Measurements from ENCODE around the gene ACTG1. TPM values are rescaled to one million over a fixed set of nuclear protein-coding genes. Genes with fewer than 3 reads are reported as not detected.

The ACTG1 gene
- total RNA-seq, 1 experiment from 2014 or later = 3,455 TPM

GRCh38 chr17:81539571-81539900, 26.9 kb upstream of the ACTG1 start:
- Mint-ChIP-seq H3K27ac (no peak overlapping the region), H3K4me3 (no peak overlapping the region), H3K36me3 (no peaks in the 10 kb centered on the region), H3K27me3 (ENCODE audit: low read depth) (peaks cover 19% of the 10 kb centered on the region), H3K4me1 (no peaks in the 10 kb centered on the region), H3K9me3 (no peaks in the 10 kb centered on the region)
- no peak for ATAC-seq
- TF ChIP-seq CREM (CRISPR knock-in tag; IDR thresholded peaks at IDR 0.05) = no peak
- no peak for TF ChIP-seq ZNF263 (CRISPR knock-in tag; IDR thresholded peaks at IDR 0.05; ENCODE audit: low read depth)
- no peak for TF ChIP-seq USF1 (CRISPR knock-in tag; IDR thresholded peaks at IDR 0.05)
- TF ChIP-seq ZBTB21 (CRISPR knock-in tag; IDR thresholded peaks at IDR 0.05; ENCODE audit: borderline replicate concordance) = no peak
- no peak for TF ChIP-seq GABPB1 (CRISPR knock-in tag; IDR thresholded peaks at IDR 0.05)
- no peak for TF ChIP-seq ZNF396 (CRISPR knock-in tag; IDR thresholded peaks at IDR 0.05; ENCODE audit: borderline replicate concordance)
- POLR2A ChIA-PET = interaction anchor here (3.0 kb wide), 1 partner anchor 21 kb away, joined by 9 read pairs; no protein-coding TSS in a partner anchor
- no peak for DNase-seq (ENCODE audit: low spot score)
- CTCF ChIA-PET = interaction anchor here (1.0 kb wide), 1 partner anchor 12 kb away, joined by 4 read pairs; the partner anchor contains the start of gene FAAP100

GRCh38 chr17:81538651-81539570, 26.3 kb upstream of the ACTG1 start:
- CTCF ChIA-PET = interaction anchor here (1.0 to 3.3 kb wide), 8 partner anchors 12 to 169 kb away, joined by 3 to 31 read pairs (median 8); partner anchors contain the start of genes BAHCC1 and FAAP100
- DNase-seq (ENCODE audit: low spot score) (no peak), ATAC-seq (no peak)
- no peaks in the 10 kb centered on the region for H3K4me1 Mint-ChIP-seq
- peaks cover 23% of the 10 kb centered on the region for H3K27me3 Mint-ChIP-seq (ENCODE audit: low read depth)
- H3K4me3 Mint-ChIP-seq = no peak overlapping the region
- H3K9me3 Mint-ChIP-seq = no peaks in the 10 kb centered on the region
- no peaks in the 10 kb centered on the region for H3K36me3 Mint-ChIP-seq
- no peak overlapping the region for H3K27ac Mint-ChIP-seq
- TF ChIP-seq ARID4B (CRISPR knock-in tag; IDR thresholded peaks at IDR 0.05; ENCODE audit: borderline replicate concordance) (no peak), ZNF281 (CRISPR knock-in tag; IDR thresholded peaks at IDR 0.05) (no peak), SMAD4 (CRISPR knock-in tag; IDR thresholded peaks at IDR 0.05) (no peak), ATF3 (CRISPR knock-in tag; conservative IDR thresholded peaks at IDR 0.05) (no peak), ZNF396 (CRISPR knock-in tag; IDR thresholded peaks at IDR 0.05; ENCODE audit: borderline replicate concordance) (no peak), ETV6 (CRISPR knock-in tag; IDR thresholded peaks at IDR 0.05) (no peak), FOXP1 (CRISPR knock-in tag; IDR thresholded peaks at IDR 0.05; ENCODE audit: borderline replicate concordance) (no peak), USF1 (CRISPR knock-in tag; IDR thresholded peaks at IDR 0.05) (no peak), MYBL2 (CRISPR knock-in tag; IDR thresholded peaks at IDR 0.05) (no peak), RELA (CRISPR knock-in tag; IDR thresholded peaks at IDR 0.05; ENCODE audit: borderline replicate concordance) (no peak), ZNF138 (CRISPR knock-in tag; conservative IDR thresholded peaks at IDR 0.05) (no peak)
- TF ChIP-seq, protein P1, sequence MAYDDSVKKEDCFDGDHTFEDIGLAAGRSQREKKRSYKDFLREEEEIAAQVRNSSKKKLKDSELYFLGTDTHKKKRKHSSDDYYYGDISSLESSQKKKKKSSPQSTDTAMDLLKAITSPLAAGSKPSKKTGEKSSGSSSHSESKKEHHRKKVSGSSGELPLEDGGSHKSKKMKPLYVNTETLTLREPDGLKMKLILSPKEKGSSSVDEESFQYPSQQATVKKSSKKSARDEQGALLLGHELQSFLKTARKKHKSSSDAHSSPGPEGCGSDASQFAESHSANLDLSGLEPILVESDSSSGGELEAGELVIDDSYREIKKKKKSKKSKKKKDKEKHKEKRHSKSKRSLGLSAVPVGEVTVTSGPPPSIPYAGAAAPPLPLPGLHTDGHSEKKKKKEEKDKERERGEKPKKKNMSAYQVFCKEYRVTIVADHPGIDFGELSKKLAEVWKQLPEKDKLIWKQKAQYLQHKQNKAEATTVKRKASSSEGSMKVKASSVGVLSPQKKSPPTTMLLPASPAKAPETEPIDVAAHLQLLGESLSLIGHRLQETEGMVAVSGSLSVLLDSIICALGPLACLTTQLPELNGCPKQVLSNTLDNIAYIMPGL (CRISPR knock-in tag; IDR thresholded peaks at IDR 0.05) = no peak
- TF ChIP-seq, protein P2, sequence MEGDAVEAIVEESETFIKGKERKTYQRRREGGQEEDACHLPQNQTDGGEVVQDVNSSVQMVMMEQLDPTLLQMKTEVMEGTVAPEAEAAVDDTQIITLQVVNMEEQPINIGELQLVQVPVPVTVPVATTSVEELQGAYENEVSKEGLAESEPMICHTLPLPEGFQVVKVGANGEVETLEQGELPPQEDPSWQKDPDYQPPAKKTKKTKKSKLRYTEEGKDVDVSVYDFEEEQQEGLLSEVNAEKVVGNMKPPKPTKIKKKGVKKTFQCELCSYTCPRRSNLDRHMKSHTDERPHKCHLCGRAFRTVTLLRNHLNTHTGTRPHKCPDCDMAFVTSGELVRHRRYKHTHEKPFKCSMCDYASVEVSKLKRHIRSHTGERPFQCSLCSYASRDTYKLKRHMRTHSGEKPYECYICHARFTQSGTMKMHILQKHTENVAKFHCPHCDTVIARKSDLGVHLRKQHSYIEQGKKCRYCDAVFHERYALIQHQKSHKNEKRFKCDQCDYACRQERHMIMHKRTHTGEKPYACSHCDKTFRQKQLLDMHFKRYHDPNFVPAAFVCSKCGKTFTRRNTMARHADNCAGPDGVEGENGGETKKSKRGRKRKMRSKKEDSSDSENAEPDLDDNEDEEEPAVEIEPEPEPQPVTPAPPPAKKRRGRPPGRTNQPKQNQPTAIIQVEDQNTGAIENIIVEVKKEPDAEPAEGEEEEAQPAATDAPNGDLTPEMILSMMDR (IDR thresholded peaks at IDR 0.05) = no peak
- POLR2A ChIA-PET = interaction anchor here (1.6 to 3.0 kb wide), 2 partner anchors 12 to 20 kb away, joined by 4 to 9 read pairs; no protein-coding TSS in a partner anchor

All from WTC11 (cell line).